Measurements from ENCODE around the gene HYDIN. TPM values are rescaled to one million over a fixed set of nuclear protein-coding genes. Genes with fewer than 3 reads are reported as not detected.

The HYDIN gene
- total and polyA plus RNA-seq, 9 of the 15 experiments (the other 6 are each of a cell fraction or from before 2014, with no cell fraction given): 0.08 to 0.43 (median 0.14) TPM; not detected in 1

GRCh38 chr16:70801611-70802010 is 428.9 kb downstream of the HYDIN start:
- intact Hi-C loops (cut with micrococcal nuclease) (no loop called here), in situ Hi-C loops (cut with MboI) (no loop called here)
- H2AFZ ChIP-seq (ENCODE audit: low read depth, low read length): peak overlapping the region; percentile 97
- H3K4me2 ChIP-seq (ENCODE audit: insufficient read depth, low read length): peak overlapping the region; percentile 86
- ChIA-PET POLR2A (interaction anchor here (0.5 to 1.4 kb wide), 3 partner anchors 8 to 169 kb away, joined by 3 to 4 read pairs (median 4); no protein-coding TSS in a partner anchor), CTCF (ENCODE audit: low intra/inter-chr PET ratio) (interaction anchor here (0.6 kb wide), 1 partner anchor 487 kb away, joined by 3 read pairs; the partner anchor contains the start of gene CMTR2)
- H3K36me3 ChIP-seq (ENCODE audit: control insufficient read depth, insufficient read depth, low read length): peaks cover 17% of the 10 kb centered on the region; the same call in 2 of the 3 replicates
- H4K20me1 ChIP-seq (replicated peaks; ENCODE audit: control insufficient read depth, insufficient read depth, low read length): no peaks in the 10 kb centered on the region; the same call in 1 of the 2 replicates
- H3K4me3 ChIP-seq: no peak overlapping the region
- peaks cover 3 to 4% of the 10 kb centered on the region in 2 experiments; a peak in 2 of 5 replicates for H3K27me3 ChIP-seq (ENCODE audit: control insufficient read depth in 2 of 2, insufficient read depth in 2 of 2, low read length in 2 of 2)
- WGBS (ENCODE audit: insufficient coverage, low coverage, missing lambda C conversion rate): 57% methylated on average over 3 of the region's 3 CpGs
- no TSS peak for BruUV-seq (replicated peaks)
- TF ChIP-seq ZNF655 (CRISPR knock-in tag; IDR thresholded peaks at IDR 0.05): no peak
- TF ChIP-seq SAP30 (IDR thresholded peaks at IDR 0.05; ENCODE audit: borderline replicate concordance, insufficient read depth, low read depth, low read length, poor library complexity, severe bottlenecking): no peak
- TF ChIP-seq NFRKB (IDR thresholded peaks at IDR 0.05; ENCODE audit: low read depth): no peak
- TF ChIP-seq BHLHE40 (IDR thresholded peaks at IDR 0.05; ENCODE audit: low read length): no peak
- TF ChIP-seq CCAR2 (IDR thresholded peaks at IDR 0.05; ENCODE audit: low read depth, low read length): no peak
- no peak for TF ChIP-seq CTCF (IDR thresholded peaks at IDR 0.05 in 2 of 3, conservative IDR thresholded peaks at IDR 0.05 in 1 of 3; ENCODE audit: insufficient read depth in 2 of 3, low read depth in 1 of 3, low read length in 3 of 3)
- no peak for TF ChIP-seq OTX1 (CRISPR knock-in tag; IDR thresholded peaks at IDR 0.05)
- no peak for TF ChIP-seq ZNF431 (CRISPR knock-in tag; IDR thresholded peaks at IDR 0.05)
- TF ChIP-seq YY1 (IDR thresholded peaks at IDR 0.05; ENCODE audit: borderline replicate concordance in 1 of 3, control insufficient read depth in 1 of 3, extremely low read depth in 1 of 3, insufficient read depth in 3 of 3, insufficient read length in 1 of 3, insufficient replicate concordance in 2 of 3, low read depth in 1 of 3, low read length in 2 of 3): no peak
- no peak for TF ChIP-seq HIVEP1 (CRISPR knock-in tag; IDR thresholded peaks at IDR 0.05)
- no peak for TF ChIP-seq CREB5 (CRISPR knock-in tag; IDR thresholded peaks at IDR 0.05)
- no peak for TF ChIP-seq ELF2 (CRISPR knock-in tag; IDR thresholded peaks at IDR 0.05)
- peak overlapping the region in 1 of 2 experiments; percentile 85; a peak in 1 of 4 replicates for H3K9ac ChIP-seq (ENCODE audit: insufficient read depth in 1 of 2, low read depth in 2 of 2, low read length in 2 of 2)
- ATAC-seq (no peak), DNase-seq (ENCODE audit: extremely low read depth in 1 of 4, low spot score in 3 of 4) (no peak), FAIRE-seq (no peak)
- peaks cover 6 to 13% of the 10 kb centered on the region in 2 experiments; a peak in 4 of 5 replicates for H3K4me1 ChIP-seq (replicated peaks in 1 of 2; ENCODE audit: control insufficient read depth in 2 of 2, insufficient read depth in 2 of 2, low read length in 2 of 2)
- H3K9me3 ChIP-seq (replicated peaks; ENCODE audit: control insufficient read depth, insufficient read depth, low read depth, low read length): no peaks in the 10 kb centered on the region; the same call in 1 of the 2 replicates
- H3K79me2 ChIP-seq (ENCODE audit: control insufficient read depth, insufficient read depth, low read length): peaks cover 38% of the 10 kb centered on the region
- H3K27ac ChIP-seq (ENCODE audit: extremely low read depth, low read depth, low read length): no peak overlapping the region; the same call in 2 of the 3 replicates
- no peaks in the 10 kb centered on the region for H3K9me1 ChIP-seq (ENCODE audit: control insufficient read depth, insufficient read depth, low read length)
